Naive thymus-derived CD8-positive, alpha-beta T cell (primary cell): ENCODE data around the gene CREB5. TPM values are rescaled to one million over a fixed set of nuclear protein-coding genes. Genes with fewer than 3 reads are reported as not detected.

Experiments
- ATAC-seq, 2 donors: fragments of 150-1000 bp; cut with Tn5 transposase in 1 of 2; sonication (Bioruptor Pico), chemical (Tn5 transposase) in 1 of 2; 1 replicate in 1 of 2; 2 replicates in 1 of 2; pipeline ENCODE4 v1.10.0; 2021; ENCODE audit warnings: mild to moderate bottlenecking in 2 of 2, moderate library complexity in 2 of 2
- POLR2A ChIA-PET: fragments of 350-600 bp; sonication (Branson Sonifier 250); formaldehyde crosslinking; loops from one replicate; lab custom pipeline; 2021; ENCODE audit warnings: antibody characterized with exemption; lab: Charles Lee
- DNase-seq, 10 donors: peaks; one replicate each; pipeline versions ENCODE4 v3.0.0 to v3.0.0-alpha.2; 2020 to 2022
- H3K27ac Mint-ChIP-seq, 10 donors: one replicate each; pipeline ENCODE4 v1.8.0; 2020 to 2022; ENCODE audit warnings: mild to moderate bottlenecking in 10 of 10, mixed read lengths in 10 of 10, moderate library complexity in 4 of 10, inconsistent platforms in 1 of 10
- H3K27me3 Mint-ChIP-seq, 5 donors: one replicate each; pipeline ENCODE4 v1.8.0; 2021 to 2022; ENCODE audit warnings: mixed read lengths in 5 of 5
- H3K36me3 Mint-ChIP-seq, 3 donors: one replicate each; pipeline ENCODE4 v1.8.0; 2020 to 2022; ENCODE audit warnings: mixed read lengths in 3 of 3, mild to moderate bottlenecking in 2 of 3, inconsistent platforms in 1 of 3
- H3K4me1 Mint-ChIP-seq, 4 donors: one replicate each; pipeline ENCODE4 v1.8.0; 2021 to 2022; ENCODE audit warnings: mixed read lengths in 4 of 4
- H3K4me3 Mint-ChIP-seq, 10 donors: one replicate each; pipeline ENCODE4 v1.8.0; 2020 to 2022; ENCODE audit warnings: mild to moderate bottlenecking in 10 of 10, mixed read lengths in 10 of 10, moderate library complexity in 6 of 10, inconsistent platforms in 1 of 10
- H3K9me3 Mint-ChIP-seq, 9 donors: one replicate each; pipeline ENCODE4 v1.8.0; 2020 to 2022; ENCODE audit warnings: mixed read lengths in 9 of 9, mild to moderate bottlenecking in 3 of 9, inconsistent platforms in 1 of 9, moderate library complexity in 1 of 9
- polyA plus RNA-seq, 3 donors: library from polyadenylated mRNA; unstranded; fragments of 300-500 nt; fragmentation: Illumina TruSeq; gene quantifications; one replicate each; pipeline ENCODE4 v1.2.3, GENCODE V29; 2021
- total RNA-seq, 8 experiments: library from RNA in 2 of 8; stranded (reverse) in 2 of 8; gene quantifications; one replicate each; pipeline ENCODE4 v1.2.3 and lab custom pipeline; 2021 to 2026

CREB5 gene
- total and polyA plus RNA-seq, 5 experiments from 2014 or later = 0.19 to 0.23 TPM; not detected in 3

- no peak for DNase-seq
- POLR2A ChIA-PET = no interaction called here
- ATAC-seq = no peak
Measured at GRCh38 chr7:28704706-28705105, 292.4 kb downstream of the CREB5 start.

GRCh38 chr7:28705350-28705749 is 293.0 kb downstream of the CREB5 start:
- Mint-ChIP-seq H3K9me3 (peaks cover 0 to 2% (median 0%) of the 10 kb centered on the region in 9 donors), H3K4me1 (peaks cover 0 to 2% (median 0%) of the 10 kb centered on the region in 4 donors), H3K4me3 (no peak overlapping the region), H3K36me3 (peaks cover 0 to 11% (median 0%) of the 10 kb centered on the region in 3 donors), H3K27me3 (peaks cover 0 to 5% (median 3%) of the 10 kb centered on the region in 5 donors), H3K27ac (no peak overlapping the region)
- no peak for DNase-seq
- ATAC-seq = no peak
- POLR2A ChIA-PET = no interaction called here

More at GRCh38 chr7:28704706-28705105, 292.4 kb downstream of the CREB5 start:
- Mint-ChIP-seq H3K4me1 (peaks cover 0 to 2% (median 0%) of the 10 kb centered on the region in 4 donors), H3K9me3 (peaks cover 0 to 2% (median 0%) of the 10 kb centered on the region in 9 donors), H3K4me3 (no peak overlapping the region), H3K27me3 (peaks cover 0 to 5% (median 3%) of the 10 kb centered on the region in 5 donors), H3K27ac (no peak overlapping the region), H3K36me3 (peaks cover 0 to 11% (median 0%) of the 10 kb centered on the region in 3 donors)

- no peak for ATAC-seq
- Mint-ChIP-seq H3K4me1 (peaks cover 0 to 5% (median 1%) of the 10 kb centered on the region in 4 donors), H3K36me3 (peaks cover 0 to 11% (median 0%) of the 10 kb centered on the region in 3 donors), H3K27me3 (peaks cover 0 to 8% (median 3%) of the 10 kb centered on the region in 5 donors), H3K4me3 (no peak overlapping the region), H3K27ac (no peak overlapping the region), H3K9me3 (peaks cover 0 to 2% (median 0%) of the 10 kb centered on the region in 9 donors)
- POLR2A ChIA-PET = no interaction called here
- no peak for DNase-seq
Measured at GRCh38 chr7:28706584-28706983, 294.3 kb downstream of the CREB5 start.

GRCh38 chr7:28707291-28707690 is 295.0 kb downstream of the CREB5 start:
- Mint-ChIP-seq H3K4me1 (peaks cover 0 to 5% (median 1%) of the 10 kb centered on the region in 4 donors), H3K27me3 (peaks cover 0 to 8% (median 3%) of the 10 kb centered on the region in 5 donors), H3K27ac (no peak overlapping the region), H3K9me3 (peaks cover 0 to 2% (median 0%) of the 10 kb centered on the region in 9 donors), H3K36me3 (peaks cover 0 to 11% (median 0%) of the 10 kb centered on the region in 3 donors), H3K4me3 (no peak overlapping the region)
- POLR2A ChIA-PET = no interaction called here
- ATAC-seq (no peak), DNase-seq (no peak)

- Mint-ChIP-seq H3K9me3 (peaks cover 0 to 2% (median 0%) of the 10 kb centered on the region in 9 donors), H3K4me1 (peaks cover 0 to 5% (median 1%) of the 10 kb centered on the region in 4 donors), H3K36me3 (peaks cover 0 to 5% (median 0%) of the 10 kb centered on the region in 3 donors), H3K27ac (no peak overlapping the region), H3K27me3 (peaks cover 0 to 8% (median 3%) of the 10 kb centered on the region in 5 donors), H3K4me3 (no peak overlapping the region)
- DNase-seq = no peak
- no peak for ATAC-seq
- POLR2A ChIA-PET = no interaction called here
Measured at GRCh38 chr7:28708033-28708951, 296.0 kb downstream of the CREB5 start.

GRCh38 chr7:28709748-28710147 is 297.4 kb downstream of the CREB5 start:
- POLR2A ChIA-PET = no interaction called here
- ATAC-seq (no peak), DNase-seq (no peak)
- no peaks in the 10 kb centered on the region for H3K9me3 Mint-ChIP-seq
- no peak overlapping the region for H3K27ac Mint-ChIP-seq
- H3K4me1 Mint-ChIP-seq = peaks cover 0 to 5% (median 1%) of the 10 kb centered on the region in 4 donors
- H3K27me3 Mint-ChIP-seq = peaks cover 0 to 8% (median under 1%) of the 10 kb centered on the region in 5 donors
- peaks cover 0 to under 1% (median 0%) of the 10 kb centered on the region in 3 donors for H3K36me3 Mint-ChIP-seq
- no peak overlapping the region for H3K4me3 Mint-ChIP-seq

- H3K27me3 Mint-ChIP-seq = peaks cover 0 to 8% (median 0%) of the 10 kb centered on the region in 5 donors
- peaks cover 0 to 5% (median 0%) of the 10 kb centered on the region in 4 donors for H3K4me1 Mint-ChIP-seq
- ATAC-seq (no peak), DNase-seq (no peak)
- POLR2A ChIA-PET = no interaction called here
- H3K4me3 Mint-ChIP-seq = no peak overlapping the region
- no peaks in the 10 kb centered on the region for H3K36me3 Mint-ChIP-seq
- H3K9me3 Mint-ChIP-seq = no peaks in the 10 kb centered on the region
- no peak overlapping the region for H3K27ac Mint-ChIP-seq
Measured at GRCh38 chr7:28711114-28711513, 298.8 kb downstream of the CREB5 start.

- Mint-ChIP-seq H3K27me3 (peaks cover 0 to 6% (median 2%) of the 10 kb centered on the region in 5 donors), H3K27ac (no peak overlapping the region), H3K4me3 (no peak overlapping the region), H3K36me3 (no peaks in the 10 kb centered on the region), H3K4me1 (peaks cover 0 to 5% (median 0%) of the 10 kb centered on the region in 4 donors), H3K9me3 (no peaks in the 10 kb centered on the region)
- ATAC-seq (no peak), DNase-seq (no peak)
- POLR2A ChIA-PET = no interaction called here
Measured at GRCh38 chr7:28714459-28715120, 302.3 kb downstream of the CREB5 start.

GRCh38 chr7:28717445-28718054 is 305.2 kb downstream of the CREB5 start:
- Mint-ChIP-seq H3K36me3 (no peaks in the 10 kb centered on the region), H3K27me3 (peaks cover 0 to 4% (median 2%) of the 10 kb centered on the region in 5 donors), H3K9me3 (no peaks in the 10 kb centered on the region), H3K4me1 (no peaks in the 10 kb centered on the region), H3K27ac (no peak overlapping the region), H3K4me3 (no peak overlapping the region)
- POLR2A ChIA-PET = no interaction called here
- ATAC-seq = no peak
- DNase-seq = no peak

GRCh38 chr7:28718055-28718481 is 305.8 kb downstream of the CREB5 start:
- DNase-seq (no peak), ATAC-seq (no peak)
- POLR2A ChIA-PET = no interaction called here
- no peak overlapping the region for H3K4me3 Mint-ChIP-seq
- H3K36me3 Mint-ChIP-seq = no peaks in the 10 kb centered on the region
- no peaks in the 10 kb centered on the region for H3K4me1 Mint-ChIP-seq
- H3K27me3 Mint-ChIP-seq = peaks cover 0 to 4% (median 2%) of the 10 kb centered on the region in 5 donors
- H3K9me3 Mint-ChIP-seq = no peaks in the 10 kb centered on the region
- no peak overlapping the region for H3K27ac Mint-ChIP-seq

GRCh38 chr7:28718545-28718944 is 306.2 kb downstream of the CREB5 start:
- Mint-ChIP-seq H3K4me3 (no peak overlapping the region), H3K36me3 (no peaks in the 10 kb centered on the region), H3K4me1 (no peaks in the 10 kb centered on the region), H3K9me3 (no peaks in the 10 kb centered on the region), H3K27ac (no peak overlapping the region), H3K27me3 (peaks cover 0 to 4% (median 2%) of the 10 kb centered on the region in 5 donors)
- DNase-seq (no peak), ATAC-seq (no peak)
- POLR2A ChIA-PET = no interaction called here

- no peak for ATAC-seq
- Mint-ChIP-seq H3K27me3 (peaks cover 0 to 4% (median 0%) of the 10 kb centered on the region in 5 donors), H3K9me3 (no peaks in the 10 kb centered on the region), H3K36me3 (no peaks in the 10 kb centered on the region), H3K4me3 (no peak overlapping the region), H3K4me1 (peaks cover 0 to 14% (median 4%) of the 10 kb centered on the region in 4 donors), H3K27ac (no peak overlapping the region)
- POLR2A ChIA-PET = no interaction called here
- no peak for DNase-seq
Measured at GRCh38 chr7:28722684-28723083, 310.4 kb downstream of the CREB5 start.
